HG03378 (cell line): ENCODE data around the gene CDC42EP1.
"Not testable (repeated sequence)": the region's sequence is repeated elsewhere in the genome, so short reads cannot be mapped to it uniquely, and the experiment has no call there.

Experiments used
- ATAC-seq: cut with Tn5 transposase; IDR thresholded peaks from one replicate; pipeline ENCODE4 v1.9.1; 2021; ENCODE audit warnings: mild to moderate bottlenecking, moderate library complexity; ENCODE audit not compliant: unreplicated experiment

The CDC42EP1 gene, protein sequence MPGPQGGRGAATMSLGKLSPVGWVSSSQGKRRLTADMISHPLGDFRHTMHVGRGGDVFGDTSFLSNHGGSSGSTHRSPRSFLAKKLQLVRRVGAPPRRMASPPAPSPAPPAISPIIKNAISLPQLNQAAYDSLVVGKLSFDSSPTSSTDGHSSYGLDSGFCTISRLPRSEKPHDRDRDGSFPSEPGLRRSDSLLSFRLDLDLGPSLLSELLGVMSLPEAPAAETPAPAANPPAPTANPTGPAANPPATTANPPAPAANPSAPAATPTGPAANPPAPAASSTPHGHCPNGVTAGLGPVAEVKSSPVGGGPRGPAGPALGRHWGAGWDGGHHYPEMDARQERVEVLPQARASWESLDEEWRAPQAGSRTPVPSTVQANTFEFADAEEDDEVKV

DNA sequence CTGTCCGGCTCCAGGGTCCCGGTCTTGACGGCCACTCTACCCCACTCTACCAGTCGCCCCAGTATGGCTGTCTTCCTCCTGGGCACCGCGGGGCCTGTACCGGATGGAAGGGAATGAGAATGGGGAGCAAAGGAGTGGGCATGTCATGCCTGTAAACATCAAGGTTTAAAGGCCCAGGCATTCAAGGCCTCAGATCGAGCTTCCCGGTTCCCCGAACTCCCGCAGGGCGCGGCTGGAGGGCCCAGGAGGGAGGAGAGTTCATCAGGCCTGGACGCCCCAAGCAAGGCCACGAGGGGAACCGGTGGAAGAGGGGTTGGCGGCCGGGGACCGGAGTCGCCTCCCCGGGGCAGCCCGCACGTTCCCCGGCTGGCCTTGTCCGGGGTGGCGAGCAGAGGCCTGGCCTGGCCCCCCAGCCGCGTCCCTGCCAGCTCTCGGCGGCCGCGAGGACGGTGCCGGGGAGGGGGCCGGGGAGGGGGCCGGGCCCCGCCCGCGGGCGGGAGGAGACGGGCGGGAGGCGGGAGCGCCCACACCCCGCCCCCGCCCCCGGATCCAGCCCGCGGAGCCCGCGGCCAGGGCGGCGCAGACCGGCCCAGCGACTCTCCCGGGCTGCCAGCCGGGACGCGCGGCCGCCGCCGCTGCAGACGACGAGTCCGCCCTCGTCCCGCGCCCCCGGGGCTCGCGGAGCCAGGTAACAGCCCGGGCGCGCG, at the start of gene CDC42EP1:
Gene CDC42EP1 (plus strand): TSS at position 580 of the 707 bp plus-strand sequence. CDS start 5,870 bp downstream, outside the sequence.
- no peak for ATAC-seq

DNA sequence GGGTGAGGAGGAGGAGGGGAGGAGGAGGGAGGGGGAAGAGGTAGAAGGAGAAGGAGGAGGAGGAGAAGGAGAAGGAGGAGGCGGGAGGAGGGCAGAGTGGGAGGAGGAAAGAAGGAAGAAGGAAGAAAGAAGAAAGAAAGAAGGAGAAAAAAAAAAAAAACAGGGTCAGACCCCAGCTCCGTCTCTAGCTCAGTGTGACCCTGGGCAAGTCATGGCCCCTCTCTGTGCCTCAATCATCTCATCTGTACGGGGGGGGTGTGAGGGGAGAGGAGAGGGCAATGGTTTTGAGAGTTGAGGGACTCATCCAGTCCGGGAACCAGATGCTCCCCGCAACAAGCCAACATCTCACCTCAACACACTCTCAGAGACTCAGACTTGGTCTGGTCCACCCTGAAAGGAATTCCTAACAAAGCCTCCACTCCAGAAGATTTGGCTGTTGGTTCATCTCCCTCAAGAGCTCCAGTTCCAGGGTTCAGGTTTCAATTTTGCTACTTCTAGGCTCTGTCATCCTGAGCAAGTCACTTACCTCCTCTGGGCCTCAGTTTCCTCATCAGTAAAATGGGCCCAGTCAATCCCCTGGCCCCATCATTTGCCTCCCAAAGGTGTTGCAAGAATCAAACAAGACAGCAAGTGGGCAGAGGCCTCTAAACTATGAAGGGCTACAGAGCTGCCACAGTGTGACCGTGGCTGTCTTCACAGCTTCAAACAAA, 48.7 kb upstream of the CDC42EP1 start:
- no peak for ATAC-seq

DNA sequence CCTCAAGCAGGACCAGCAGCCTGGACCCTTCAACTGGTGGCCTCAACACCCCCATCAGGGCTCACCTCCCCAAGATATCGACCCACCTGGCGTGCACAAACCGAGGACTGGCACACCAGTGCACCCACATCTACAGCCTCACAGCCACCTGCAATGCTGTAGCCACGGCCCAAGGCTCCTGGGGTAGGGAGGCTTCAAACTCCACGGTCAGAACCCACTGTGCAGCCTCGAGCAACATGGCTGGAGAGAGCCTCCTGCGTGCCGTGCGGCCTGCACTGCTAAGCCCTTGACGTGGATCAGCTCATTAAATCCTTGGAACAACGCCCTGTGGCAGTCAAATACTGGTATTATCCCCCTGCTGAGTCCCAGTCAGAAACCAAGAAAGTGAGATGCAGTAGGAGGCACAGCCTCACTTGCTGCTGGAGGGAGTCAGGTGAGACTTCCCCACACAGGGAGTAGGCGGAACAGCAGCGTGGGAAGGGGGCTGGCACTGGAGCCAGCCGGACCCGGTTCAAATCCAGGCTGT, 45.7 kb upstream of the CDC42EP1 start:
- ATAC-seq: no peak

DNA sequence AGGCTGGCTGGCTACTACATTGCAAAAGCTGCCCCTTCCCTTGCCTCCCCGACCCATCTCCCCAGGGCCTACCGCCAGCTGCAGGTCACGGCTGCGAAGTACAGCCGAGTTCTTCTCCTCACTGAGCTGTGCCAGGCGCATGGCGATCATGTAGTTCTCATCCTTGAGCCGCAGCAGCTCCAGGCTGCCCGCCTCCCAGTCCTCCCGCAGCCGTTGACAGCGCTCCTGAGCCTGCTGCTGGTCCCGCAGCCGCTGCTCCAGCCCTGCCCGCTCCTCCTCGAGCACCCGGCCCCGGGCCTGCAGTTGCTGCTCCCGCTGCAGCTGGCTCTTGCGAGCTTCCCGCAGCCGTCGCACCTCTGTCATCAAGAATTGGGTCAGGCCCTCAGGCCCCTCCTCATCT, 44.4 kb upstream of the CDC42EP1 start:
- no peak for ATAC-seq

DNA sequence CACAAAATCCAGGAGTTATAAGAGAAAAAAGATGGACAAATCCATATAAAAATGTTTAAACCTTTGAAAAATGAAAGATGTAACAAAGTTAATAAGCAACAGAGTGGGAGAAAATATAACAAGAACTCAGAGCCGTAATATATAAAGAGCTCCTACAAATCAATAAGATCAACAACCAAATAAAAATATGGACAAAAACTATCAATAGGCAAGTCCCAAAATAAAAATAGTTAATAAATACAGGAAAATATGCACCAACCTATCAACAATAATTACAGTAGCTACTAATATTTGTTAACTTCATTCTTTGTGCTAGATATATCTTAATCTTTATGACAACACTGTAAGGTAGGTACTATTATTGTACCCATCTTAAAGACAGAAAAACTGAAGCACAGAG, 43.8 kb upstream of the CDC42EP1 start:
- ATAC-seq: no peak

DNA sequence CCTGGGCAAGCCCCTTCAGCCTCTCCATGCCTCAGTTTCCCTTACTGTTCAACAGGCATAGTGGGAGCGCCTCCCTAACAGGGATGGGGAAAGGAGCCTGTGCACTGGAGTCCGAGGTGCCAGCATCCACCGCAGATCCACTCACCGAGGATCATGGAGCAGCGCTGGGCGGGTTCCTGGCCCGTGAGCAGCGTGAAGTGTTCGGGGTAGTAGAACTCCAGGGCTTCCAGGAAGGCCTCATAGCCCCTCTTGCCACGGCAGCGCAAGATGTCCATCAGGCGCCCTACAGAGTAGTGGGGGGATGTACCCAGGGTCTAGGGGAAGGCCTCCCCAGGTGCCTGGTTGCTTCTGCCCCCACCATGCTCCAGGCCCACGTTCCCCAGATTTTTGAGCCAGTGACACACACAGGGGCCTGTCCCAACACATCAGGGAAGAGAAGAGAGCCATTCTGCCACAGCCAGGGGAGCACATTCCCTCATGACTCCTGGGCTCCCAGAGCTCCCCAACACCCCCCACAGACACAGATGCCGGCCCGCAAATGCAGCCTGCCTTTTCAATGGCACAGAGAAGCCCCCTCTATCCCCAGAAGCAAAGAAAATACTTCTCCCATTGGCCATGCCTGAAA, 42.3 kb upstream of the CDC42EP1 start:
- ATAC-seq: no peak

DNA sequence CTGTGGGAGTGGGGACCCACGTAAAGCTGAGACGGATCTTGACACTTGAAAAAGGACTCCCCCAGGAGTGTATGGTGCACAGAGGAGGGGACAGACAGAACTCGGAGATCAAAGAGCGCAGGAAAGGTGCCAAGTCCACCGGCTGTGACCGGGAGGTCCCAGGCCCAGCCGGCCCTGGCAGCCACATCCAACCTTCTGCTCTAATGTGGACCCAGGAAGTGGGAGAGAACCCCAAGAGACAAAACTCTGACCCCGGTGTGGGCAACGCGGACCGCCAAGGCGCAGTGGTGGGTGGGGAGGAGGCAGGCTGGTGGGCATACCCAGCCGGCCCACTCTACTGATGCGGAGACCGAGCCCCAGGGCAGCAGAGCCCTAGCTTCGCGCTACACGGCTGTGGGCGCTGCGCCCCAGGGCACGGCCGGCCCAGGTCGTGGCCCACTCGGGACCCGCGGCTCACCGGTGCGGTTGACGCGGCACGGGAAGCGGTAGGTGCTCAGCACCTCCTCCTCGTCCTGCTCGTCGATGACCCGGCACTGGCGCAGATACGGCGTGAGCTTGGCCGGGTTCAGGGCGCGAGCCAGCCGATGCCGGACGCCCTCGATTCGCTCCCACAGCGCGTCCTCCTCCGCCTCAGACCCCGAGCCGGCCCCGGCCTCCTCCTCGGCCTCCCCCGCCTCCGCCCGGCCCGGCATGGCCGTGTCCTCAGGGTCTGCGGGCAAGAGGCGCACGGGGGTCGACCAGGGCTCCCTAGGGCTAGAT, 41.6 kb upstream of the CDC42EP1 start:
- ATAC-seq: no peak

DNA sequence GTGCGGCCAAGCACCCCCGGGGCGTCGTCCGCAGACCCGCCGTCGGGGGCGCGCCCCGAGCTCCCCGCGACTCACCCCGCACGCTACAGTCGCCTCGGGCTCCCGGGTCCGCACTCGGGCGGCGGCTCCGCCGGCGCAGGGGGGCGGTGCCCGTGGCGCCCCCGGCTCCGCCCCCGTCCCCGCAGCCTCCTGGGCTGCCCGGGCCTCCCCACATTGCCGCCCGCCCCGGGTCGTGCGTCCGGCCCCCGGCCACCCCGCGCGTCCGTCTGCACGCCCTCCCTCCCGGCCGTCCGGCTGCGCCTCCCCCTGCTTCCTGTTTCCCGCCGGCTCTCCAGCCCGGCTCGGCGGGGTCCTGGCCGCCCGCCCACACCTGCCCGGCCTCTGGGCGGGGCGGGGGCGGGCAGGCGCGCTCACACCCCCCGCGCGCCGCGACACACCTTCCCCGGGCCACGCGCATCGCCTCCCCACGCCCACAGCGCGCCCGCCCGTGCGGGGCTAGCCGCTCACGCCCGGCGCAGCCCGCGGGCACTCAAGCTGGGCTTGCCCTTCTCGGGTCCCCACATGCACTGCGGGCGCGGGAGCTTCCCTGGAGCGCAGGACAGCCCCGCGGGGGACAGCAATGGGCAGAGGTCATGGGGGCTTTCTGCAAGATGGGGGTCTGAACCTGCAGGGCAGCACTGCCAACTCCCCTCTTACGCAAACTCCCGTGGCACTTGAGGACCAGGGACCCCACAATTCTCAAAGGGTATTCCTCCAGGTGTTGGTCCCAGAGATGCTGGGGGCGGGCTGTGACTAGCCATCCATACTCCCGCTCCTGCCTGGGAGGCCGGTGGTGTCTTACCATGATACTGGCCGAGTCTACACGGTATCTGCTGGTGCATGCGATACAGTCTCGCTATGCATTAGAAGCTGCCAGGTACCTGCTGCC, 40.7 kb upstream of the CDC42EP1 start, which contains the start of gene CARD10:
Gene CARD10 (minus strand): TSS at position 148 of the 928 bp plus-strand sequence. CDS start 215 bp downstream, outside the sequence.
- ATAC-seq: no peak

DNA sequence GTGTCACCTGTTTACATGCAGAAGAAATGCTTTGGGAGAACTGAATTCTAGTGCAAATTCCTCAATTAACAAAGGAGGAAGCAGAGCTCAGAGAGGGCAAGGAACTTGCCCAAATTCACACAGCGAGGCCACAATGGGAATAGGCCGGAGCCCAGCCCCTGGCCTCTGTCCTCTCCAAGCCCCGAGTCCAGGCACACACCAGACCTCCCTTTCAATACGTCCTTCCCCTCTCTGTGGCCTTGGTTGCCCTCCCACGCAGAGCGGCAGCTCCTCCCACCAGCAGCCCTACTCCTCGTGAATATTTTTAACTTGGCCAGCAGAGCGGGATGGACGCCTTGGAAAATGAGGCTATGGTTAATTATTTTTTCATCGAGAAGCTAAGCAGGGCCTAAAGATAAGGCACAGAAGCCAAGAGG, 39.5 kb upstream of the CDC42EP1 start:
- no peak for ATAC-seq

DNA sequence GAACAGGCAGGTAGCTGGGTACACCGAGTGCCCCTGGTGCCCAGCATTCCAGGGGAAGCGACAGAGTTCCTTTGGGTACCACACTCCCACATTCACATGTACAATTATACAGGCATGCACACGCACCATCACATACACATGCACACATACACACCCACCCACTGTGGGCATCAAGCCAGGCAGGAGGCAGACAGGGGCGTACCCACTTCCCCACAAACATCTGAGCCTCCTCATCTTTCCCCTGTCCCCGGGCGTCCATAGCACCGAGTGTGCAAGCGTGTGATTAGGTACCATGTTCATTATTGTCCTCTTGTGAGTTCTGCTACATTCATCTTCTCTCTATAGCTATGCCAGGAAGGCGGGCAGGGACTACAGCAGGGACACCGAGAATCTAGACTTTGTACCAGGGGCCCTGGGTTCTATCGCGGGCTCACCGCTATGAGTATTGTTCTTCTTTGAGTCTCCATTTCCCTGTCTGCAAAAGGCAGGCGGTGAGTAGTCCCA, 39.0 kb upstream of the CDC42EP1 start:
- ATAC-seq: no peak

DNA sequence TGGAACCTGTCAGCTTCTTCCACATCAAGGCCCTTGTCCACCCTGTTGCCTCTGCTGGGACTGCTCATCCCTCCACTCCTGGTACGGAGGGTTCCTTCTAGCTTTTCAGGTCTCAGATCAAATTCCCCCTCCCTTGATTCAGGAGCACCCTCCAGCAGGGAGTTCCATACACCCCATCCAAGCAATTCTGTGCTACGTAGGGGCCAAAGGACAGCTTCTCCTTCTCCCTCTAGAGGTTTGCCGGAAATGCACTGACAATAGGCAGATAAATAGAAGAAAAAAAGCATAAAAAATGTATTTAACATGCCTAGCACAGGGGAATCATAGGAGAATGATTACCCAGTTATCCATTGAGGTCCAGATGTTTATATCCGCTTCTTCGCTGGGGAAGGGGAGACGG, 37.8 kb upstream of the CDC42EP1 start:
- no peak for ATAC-seq

DNA sequence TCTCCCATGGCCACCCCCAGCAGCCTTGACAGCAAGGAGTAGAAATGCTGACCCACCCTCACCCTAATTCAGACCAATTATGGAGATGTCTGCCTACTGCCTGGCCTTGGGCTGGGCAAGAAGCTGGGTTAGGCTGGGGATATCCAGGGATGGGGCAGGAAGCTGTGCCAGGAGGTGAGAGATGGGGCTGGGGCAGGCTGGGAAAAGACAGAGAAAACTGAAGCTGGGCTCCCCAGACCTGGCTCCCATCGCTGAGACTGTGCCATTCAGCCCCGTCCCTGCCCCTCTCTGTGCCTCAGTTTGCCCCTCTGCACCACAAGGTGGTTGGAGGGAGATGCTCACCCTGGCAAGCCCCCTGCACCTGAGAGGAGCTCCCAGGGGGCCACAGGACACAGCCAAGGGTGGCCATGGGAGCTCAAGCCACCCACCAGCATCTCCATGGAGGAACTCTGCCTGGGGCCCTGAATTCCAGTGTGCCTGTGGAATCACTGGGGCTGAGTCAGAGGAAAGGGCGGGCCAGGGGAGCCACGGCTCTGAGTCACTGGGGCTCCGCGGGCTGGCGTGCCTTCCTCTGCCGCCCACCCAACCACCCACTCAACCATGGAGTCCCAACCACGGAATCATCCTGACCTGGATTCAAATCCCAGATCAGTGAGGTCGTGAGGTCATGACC, 35.1 kb upstream of the CDC42EP1 start:
- ATAC-seq: no peak

DNA sequence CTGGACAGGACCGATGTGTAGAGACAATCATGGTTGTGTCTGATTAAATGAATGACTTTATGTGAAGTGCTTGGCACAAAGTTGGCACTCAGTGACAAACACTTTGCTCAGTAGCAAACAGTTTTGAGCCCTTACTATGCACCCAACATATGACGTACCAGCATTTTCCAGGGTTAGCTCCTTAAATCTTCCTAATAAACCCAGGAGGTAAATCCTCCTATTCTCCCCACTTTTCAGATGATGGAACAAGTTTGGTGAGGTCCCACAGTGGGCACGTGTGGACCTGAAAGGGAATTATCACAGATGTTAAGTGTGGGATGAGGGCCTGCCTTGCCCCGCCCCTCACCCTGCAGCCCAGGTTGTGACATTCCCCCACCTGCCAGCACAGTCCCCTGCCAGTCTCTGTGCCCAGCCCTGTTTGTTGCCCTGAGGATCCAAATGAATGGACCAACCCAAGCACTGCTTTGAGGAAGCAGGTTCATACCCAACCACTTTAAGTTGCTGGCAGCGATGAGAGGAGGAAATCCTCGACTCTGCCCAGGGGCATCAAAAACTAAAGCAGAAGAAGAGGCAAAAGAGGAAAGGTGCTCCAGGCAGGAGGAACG, 34.4 kb upstream of the CDC42EP1 start:
- ATAC-seq: no peak

DNA sequence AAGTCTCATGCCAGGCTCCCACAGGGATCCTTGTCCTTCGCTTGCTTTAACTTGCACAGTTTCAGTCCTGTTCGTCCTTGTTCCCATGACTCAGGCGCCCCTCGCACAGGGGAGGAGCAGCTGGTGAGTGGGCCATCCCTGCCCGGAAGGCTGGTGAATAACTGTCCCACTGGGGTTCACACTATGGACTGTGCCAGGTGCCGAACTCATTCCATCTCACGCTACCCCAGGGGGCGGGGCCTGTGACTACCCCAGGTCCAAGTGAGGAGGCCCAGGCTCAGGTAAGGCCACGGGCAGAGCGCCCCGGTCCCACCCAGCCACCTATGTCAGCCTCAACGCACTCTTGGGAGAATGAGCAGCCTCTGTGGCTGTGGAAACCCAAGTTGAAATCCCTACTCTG, 33.9 kb upstream of the CDC42EP1 start:
- ATAC-seq: no peak

DNA sequence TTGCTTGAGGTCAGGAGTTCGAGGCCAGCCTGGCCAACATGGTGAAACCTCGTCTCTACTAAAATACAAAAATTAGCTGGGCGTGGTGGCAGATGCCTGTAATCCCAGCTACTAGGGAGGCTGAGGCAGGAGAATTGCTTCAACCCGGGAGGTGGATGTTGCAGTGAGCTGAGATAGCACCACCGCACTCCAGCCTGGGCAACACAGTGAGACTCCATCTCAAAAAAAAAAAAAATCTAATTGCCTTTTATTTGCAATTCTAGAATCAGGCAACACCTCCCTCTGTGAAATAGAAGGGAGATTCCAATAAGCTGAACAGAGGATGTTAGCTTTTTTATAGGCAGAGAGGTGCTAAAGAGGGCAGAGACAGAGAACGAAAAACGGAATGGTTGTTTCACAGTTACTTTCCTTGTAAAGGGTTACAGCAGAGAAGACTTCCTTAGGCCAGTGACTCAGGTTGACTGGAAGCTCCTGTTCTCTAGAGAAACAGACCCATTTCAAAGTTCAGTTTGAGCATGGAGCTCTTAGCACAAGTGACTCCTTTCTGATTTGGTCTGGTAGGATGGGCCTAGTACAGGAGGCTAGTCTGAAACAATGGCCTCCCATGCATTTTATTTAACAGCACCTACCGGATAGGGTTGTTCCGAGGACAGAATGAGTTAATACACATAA, 33.1 kb upstream of the CDC42EP1 start:
- not testable (repeated sequence) for ATAC-seq

DNA sequence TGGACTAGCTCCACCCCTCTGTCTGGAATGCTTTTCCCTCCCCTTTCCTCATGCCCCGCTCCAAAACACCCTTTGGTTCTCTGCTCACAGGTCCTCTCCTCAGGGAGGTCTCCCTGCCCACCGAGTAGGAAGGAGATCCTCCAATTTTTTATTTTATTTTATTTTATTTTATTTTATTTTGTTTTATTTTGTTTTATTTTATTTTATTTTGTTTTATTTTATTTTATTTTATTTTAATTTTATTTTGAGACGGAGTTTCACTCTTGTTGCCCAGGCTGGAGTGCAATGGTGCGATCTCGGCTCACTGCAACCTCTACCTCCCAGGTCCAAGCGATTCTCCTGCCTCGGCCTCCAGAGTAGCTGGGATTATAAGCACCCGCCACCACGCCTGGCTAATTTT, 32.3 kb upstream of the CDC42EP1 start:
- ATAC-seq: not testable (repeated sequence)

DNA sequence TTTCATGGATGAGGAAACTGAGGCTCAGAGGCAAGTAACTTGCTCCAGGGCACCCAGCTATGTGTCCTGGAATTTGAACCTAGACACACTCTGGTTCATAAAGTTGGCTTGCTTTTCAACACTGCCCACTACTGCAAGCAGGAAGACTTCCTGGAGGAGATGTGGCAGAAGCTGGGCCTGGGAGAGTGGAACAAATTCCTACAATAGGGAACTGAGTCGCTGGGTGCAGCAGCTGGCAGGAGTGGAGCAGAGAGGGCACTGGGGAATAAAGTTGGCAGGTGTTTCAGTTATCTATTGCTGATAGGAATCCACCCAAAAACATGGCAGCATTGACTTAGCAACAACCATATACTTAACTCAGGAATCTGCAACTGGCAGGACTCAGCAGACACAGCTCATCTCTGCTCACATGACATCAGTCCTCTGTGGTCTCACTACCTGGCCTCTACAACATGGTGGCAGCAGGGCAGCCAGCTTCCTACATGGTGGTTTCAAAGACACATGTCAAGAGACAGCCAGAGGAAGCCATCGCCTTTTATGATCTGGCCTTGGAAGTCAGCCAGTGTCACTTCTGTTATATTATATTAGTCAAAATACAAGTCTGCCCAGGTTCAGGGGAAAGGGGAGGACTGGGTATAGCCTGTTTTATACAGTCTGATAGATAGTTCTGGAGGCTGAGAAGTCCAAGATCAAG, 30.5 kb upstream of the CDC42EP1 start:
- ATAC-seq: no peak
